Activated CD4-positive, CD25-positive, alpha-beta regulatory T cell (primary cell): ENCODE data around the gene MUL1.

Experiments used
- DNase-seq, 4 experiments: peaks; one replicate each; lab custom pipeline; 2025; lab: John Stamatoyannopoulos, UW

Gene MUL1

DNA sequence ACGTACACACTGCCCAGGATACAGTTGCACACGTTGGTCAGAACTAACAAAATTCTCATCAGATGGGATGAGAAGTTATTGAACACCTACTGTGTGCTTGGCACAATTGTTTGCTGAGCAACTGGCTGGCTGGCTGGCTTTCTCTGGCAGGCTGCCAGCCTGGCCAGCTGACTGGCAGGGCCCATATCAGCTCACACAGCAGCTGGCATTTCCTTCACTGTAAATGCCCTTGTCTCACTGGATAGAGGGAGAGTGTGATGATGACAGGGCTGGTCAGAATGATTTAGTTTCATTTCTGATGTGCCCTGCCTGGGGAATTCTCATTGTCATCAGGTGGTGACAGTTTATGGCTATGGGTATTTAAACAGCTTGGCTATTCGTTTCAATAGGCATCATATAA, 37.8 kb downstream of the MUL1 start:
- no peak for DNase-seq

DNA sequence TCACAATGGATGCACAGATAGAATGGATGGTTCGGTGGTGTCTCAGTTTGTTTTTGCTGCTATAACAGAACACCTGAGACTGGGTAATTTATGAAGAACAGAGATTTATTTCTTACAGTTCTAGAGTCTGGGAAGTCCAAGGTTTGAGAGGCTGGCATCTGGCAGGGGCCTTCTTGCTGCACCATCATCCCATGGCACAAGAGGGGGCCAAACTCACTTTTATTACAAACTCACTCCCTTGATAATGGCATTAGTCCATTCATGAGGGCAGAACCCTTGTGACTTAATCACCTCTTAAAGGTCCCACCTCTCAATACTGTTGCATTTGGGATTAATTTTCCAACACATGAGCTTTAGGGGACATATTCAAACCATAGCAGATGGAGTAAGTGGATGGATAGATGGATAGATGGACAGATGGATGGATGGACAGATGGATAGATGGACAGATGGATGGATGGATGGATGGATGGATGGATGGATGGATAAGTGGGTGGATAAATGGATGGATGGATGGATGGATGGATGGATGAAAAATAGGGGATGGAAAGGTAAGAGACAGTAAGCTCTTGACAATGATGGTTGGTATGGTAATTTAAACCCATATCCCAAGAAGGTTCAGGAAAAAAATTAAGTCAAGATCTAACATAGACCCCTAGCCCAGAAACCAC, 38.4 kb downstream of the MUL1 start:
- DNase-seq: no peak

- DNase-seq: no peak
Measured at GRCh38 chr1:20466273-20466672, 41.7 kb downstream of the MUL1 start.

DNA sequence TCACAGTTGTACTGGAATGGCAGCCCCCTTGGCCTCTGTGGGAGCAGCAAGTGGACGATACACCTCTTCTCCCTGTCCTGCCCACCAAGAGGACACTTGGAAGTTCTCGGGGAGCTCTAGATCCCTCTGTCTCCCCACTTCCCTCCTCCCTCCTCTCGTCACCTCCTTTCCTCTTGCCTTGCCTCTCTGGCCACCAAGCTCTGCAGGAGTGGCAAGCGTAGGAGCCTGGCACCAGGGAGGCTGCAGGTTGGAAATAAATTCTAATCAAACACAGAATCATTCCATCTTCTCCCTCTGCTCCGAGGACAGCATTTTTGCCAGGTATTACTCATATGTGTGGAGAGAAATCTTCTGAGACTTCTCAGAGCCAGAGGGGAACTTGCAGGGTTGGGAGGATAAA, 42.8 kb downstream of the MUL1 start:
- no peak for DNase-seq

DNA sequence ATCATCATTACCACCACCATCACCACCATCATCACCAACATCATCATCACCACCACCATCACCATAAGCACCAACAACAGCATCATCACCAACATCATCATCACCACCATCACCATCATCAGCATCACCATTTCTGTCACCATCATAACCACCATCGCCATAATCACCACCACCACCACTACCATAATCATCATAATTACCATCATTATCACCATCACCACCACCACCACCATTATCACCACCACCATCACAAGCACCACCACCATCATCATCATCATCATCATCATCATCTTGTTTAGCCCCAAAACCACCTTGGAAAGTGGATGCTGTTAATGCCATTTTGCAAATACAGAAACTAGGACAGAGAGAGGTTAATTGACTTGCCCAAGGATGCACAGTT, 44.4 kb downstream of the MUL1 start:
- DNase-seq: no peak

GRCh38 chr1:20462397-20462796, 45.6 kb downstream of the MUL1 start:
- no peak for DNase-seq

DNA sequence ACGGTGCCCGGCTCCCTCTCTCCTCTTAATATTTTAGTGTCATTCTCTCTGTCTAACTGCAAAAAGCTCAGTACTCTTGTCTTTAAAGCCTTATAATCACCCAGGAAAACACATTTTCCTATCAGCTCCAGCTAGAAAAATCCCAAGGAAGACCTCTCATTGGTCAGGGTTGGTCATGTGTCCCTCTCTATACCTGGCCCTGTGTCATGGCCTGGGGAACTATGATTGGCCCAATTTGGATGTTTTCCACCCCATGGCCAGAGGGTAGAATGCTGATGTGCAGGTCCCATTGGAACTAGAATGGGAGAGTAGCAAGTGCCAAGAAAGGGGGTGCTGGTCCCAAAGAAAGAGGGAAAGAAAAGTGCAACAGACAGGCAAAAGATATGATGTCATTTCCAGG, 49.2 kb downstream of the MUL1 start:
- DNase-seq: no peak

DNA sequence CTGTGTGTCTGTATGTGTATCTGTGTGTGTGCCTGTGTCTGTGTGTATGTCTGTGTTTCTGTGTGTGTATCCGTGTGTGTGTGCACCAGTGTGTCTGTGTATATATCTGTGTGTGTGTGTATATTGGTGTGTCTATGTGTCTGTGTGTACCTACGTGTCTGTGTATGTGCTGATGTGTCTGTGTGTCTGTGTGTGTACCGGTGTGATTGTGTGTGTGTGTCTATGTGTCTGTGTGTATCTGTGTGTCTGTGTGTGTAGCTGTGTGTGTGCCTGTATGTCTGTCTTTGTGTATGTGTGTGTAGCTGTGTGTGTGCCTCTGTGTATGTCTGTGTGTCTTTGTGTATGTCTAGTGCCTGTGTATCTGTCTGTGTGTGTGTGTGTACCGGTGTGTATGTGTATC, 53.9 kb downstream of the MUL1 start:
- no peak for DNase-seq

DNA sequence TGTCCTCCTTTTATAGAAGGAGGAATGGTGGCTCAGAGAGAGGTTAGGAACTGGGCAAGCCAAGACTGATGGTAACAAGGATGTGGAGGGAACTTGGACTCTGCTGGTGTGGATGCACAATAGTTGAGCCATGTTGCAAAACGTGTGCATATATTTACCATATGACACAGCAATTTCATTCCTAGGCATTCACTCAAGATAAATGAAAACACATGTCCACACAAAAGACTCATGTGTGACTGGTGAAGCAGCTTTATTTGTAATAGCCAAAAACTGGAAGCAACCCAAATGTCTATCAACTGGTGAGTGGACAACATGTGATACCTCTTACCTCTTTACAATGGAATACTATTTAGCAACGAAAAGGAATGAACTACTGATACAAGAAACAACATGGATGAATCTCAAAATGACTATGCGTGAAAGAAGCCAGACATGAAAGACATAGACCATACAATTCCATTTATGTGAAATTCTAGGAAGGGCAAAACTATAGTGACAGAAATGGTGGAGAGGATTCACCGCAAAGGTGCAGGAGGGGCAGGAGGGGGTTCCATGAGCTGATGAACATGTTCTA, 58.1 kb downstream of the MUL1 start:
- no peak for DNase-seq
